ENCODE data around the gene P2RY2.

- TF ChIP-seq POLR2AphosphoS5 (IDR thresholded peaks at IDR 0.05; ENCODE audit: low read depth, low read length) (no peak), REST (IDR thresholded peaks at IDR 0.05; ENCODE audit: insufficient read depth in 1 of 2, low read depth in 2 of 2, low read length in 2 of 2) (no peak), FOXP2 (optimal IDR thresholded peaks at IDR 0.05; ENCODE audit: borderline replicate concordance, extremely low read depth, extremely low read length, insufficient read depth) (no peak), TAF1 (IDR thresholded peaks at IDR 0.05; ENCODE audit: borderline replicate concordance, insufficient read depth, low read length) (no peak), SIN3A (IDR thresholded peaks at IDR 0.05; ENCODE audit: borderline replicate concordance, insufficient read depth, low read length) (no peak)
These were observed 42.0 kb downstream of the P2RY2 start for GRCh38 chr11:73260127-73260457.
